Stomach (tissue), 9 donors: ENCODE measurements around the gene SP1. TPM values are rescaled to one million over a fixed set of nuclear protein-coding genes. Genes with fewer than 3 reads are reported as not detected.

ENCODE experiments used
- DNase-seq, 2 donors: peaks; one replicate each; pipeline versions ENCODE4 v3.0.0 to v3.0.0-alpha.2; 2013 to 2019
- H3K27ac ChIP-seq, 5 donors: fragments of 200-600 bp in 4 of 5; sonication (generic) in 4 of 5; one replicate each; pipeline ENCODE4 v1.5.1; 2013 to 2019; ENCODE audit warnings: mild to moderate bottlenecking in 1 of 5, moderate library complexity in 1 of 5
- H3K27me3 ChIP-seq, 3 donors: fragments of 200-600 bp; sonication (generic); one replicate each; pipeline ENCODE4 v1.5.1; 2017 to 2019; ENCODE audit warnings: mixed run types in 1 of 3
- H3K36me3 ChIP-seq, 4 donors: fragments of 200-600 bp; sonication (generic); 1 replicate in 3 of 4; 2 replicates in 1 of 4; pipeline ENCODE4 v1.5.1; 2016 to 2019
- H3K4me1 ChIP-seq, 4 donors: fragments of 200-600 bp; sonication (generic); one replicate each; pipeline ENCODE4 v1.5.1; 2016 to 2019
- H3K4me3 ChIP-seq, 4 donors: fragments of 200-600 bp; sonication (generic) in 3 of 4; one replicate each; pipeline ENCODE4 v1.5.1; 2016 to 2019; ENCODE audit warnings: mild to moderate bottlenecking in 1 of 4
- H3K9me3 ChIP-seq, 4 donors: fragments of 200-600 bp; sonication (generic); one replicate each; pipeline ENCODE4 v1.5.1; 2016 to 2019
- CTCF ChIP-seq, 7 experiments: fragments of 450-650 bp in 4 of 7; fragments of 200-600 bp in 3 of 7; sonication (generic) in 3 of 7; IDR thresholded peaks; one replicate each; pipeline ENCODE4 v1.5.1; 2016 to 2019; ENCODE audit warnings: antibody characterized with exemption in 7 of 7, control low read depth in 2 of 7, mild to moderate bottlenecking in 1 of 7
- EP300 ChIP-seq: sonication (generic); formaldehyde crosslinking; IDR thresholded peaks from one replicate; pipeline ENCODE4 v1.6.1; 2017; ENCODE audit warnings: antibody characterized with exemption
- POLR2A ChIP-seq, 4 donors: fragments of 450-650 bp; IDR thresholded peaks; one replicate each; pipeline ENCODE4 v1.6.1; 2016; ENCODE audit warnings: antibody characterized with exemption in 4 of 4, control low read depth in 2 of 4, mild to moderate bottlenecking in 1 of 4, moderate library complexity in 1 of 4
- POLR2AphosphoS5 ChIP-seq, 3 donors: sonication (generic); formaldehyde crosslinking; IDR thresholded peaks; one replicate each; pipeline ENCODE4 v1.6.1; 2016; ENCODE audit warnings: antibody characterized with exemption in 3 of 3
- WGBS, 5 donors: extraction: QIAGEN DNeasy Blood & Tissue Kit in 3 of 5; methylation state at CpG; one replicate each; pipeline versions ENCODE4 v1.1.5 to v1.1.7; 2013 to 2018; 5-methylcytosine and 5-hydroxymethylcytosine counted together
- intact Hi-C: fragments of 100-400 bp; cut with DNase I; formaldehyde crosslinking; loops from one replicate; pipeline ENCODE4 v1.15.1; 2023; ENCODE audit warnings: low total_unique reads
- polyA plus RNA-seq, 3 donors: library from polyadenylated mRNA; stranded (reverse); fragments of 200-250 nt; gene quantifications; one replicate each; pipeline ENCODE4 v1.2.3, GENCODE V29; 2013
- total RNA-seq, 5 donors: library from RNA; depleted of rRNA; stranded (reverse); fragments of >200 nt; gene quantifications; one replicate each; pipeline versions ENCODE4 v1.1.0 to v1.2.3, GENCODE V29; 2014 to 2016
- donor health status: healthy with polysubstance abuse.
- donor health status: Bipolar disorder and iron deficiency.
- donor health status: healthy.

The SP1 gene
- total and polyA plus RNA-seq, 8 donors, result 10.2 to 142 (median 22.4) TPM

GRCh38 chr12:53347905-53348304 is 32.1 kb upstream of the SP1 start:
- H3K27me3 ChIP-seq, result no peaks in the 10 kb centered on the region
- DNase-seq, result no peak
- 88 to 93% (median 92%) methylated on average over 4 of the region's 4 CpGs for WGBS, 5 donors
- no peaks in the 10 kb centered on the region for H3K9me3 ChIP-seq
- no peaks in the 10 kb centered on the region for H3K36me3 ChIP-seq
- H3K4me3 ChIP-seq, result no peak overlapping the region
- peaks cover 12 to 25% (median 19%) of the 10 kb centered on the region in 4 donors for H3K4me1 ChIP-seq
- intact Hi-C loops, result no loop called here
- H3K27ac ChIP-seq, result no peak overlapping the region
- TF ChIP-seq CTCF (IDR thresholded peaks at IDR 0.05) (no peak), POLR2A (IDR thresholded peaks at IDR 0.05) (no peak), EP300 (no peak), POLR2AphosphoS5 (IDR thresholded peaks at IDR 0.05) (no peak)

- WGBS, 5 donors, result 57 to 65% (median 61%) methylated on average over 21 of the region's 21 CpGs
- TF ChIP-seq EP300 (no peak), CTCF (IDR thresholded peaks at IDR 0.05) (peak in 6 of 7 experiments; percentile 70 to 95 (median 87)), POLR2AphosphoS5 (IDR thresholded peaks at IDR 0.05) (peak in 1 of 3 donors; percentile 86), POLR2A (IDR thresholded peaks at IDR 0.05) (no peak)
Measured at GRCh38 chr12:53352331-53353256, 27.4 kb upstream of the SP1 start.

GRCh38 chr12:53353257-53353655 is 26.7 kb upstream of the SP1 start:
- Histone ChIP-seq H3K27ac (peak overlapping the region in 2 of 5 donors; percentile 28 to 46), H3K27me3 (no peaks in the 10 kb centered on the region), H3K4me3 (no peak overlapping the region), H3K4me1 (peaks cover 0 to 11% (median 9%) of the 10 kb centered on the region in 4 donors), H3K9me3 (no peaks in the 10 kb centered on the region), H3K36me3 (no peaks in the 10 kb centered on the region)
- 73 to 77% (median 74%) methylated on average over 5 of the region's 5 CpGs for WGBS, 5 donors
- no peak for TF ChIP-seq POLR2AphosphoS5 (IDR thresholded peaks at IDR 0.05)
- TF ChIP-seq EP300, result no peak
- no peak for TF ChIP-seq CTCF (IDR thresholded peaks at IDR 0.05)
- no peak for TF ChIP-seq POLR2A (IDR thresholded peaks at IDR 0.05)
- intact Hi-C loops, result loop anchor here (5.0 kb wide), 1 partner anchor 69 kb away; the partner anchor contains the start of gene AMHR2
- DNase-seq, result no peak

More at GRCh38 chr12:53352331-53353256, 27.4 kb upstream of the SP1 start:
- DNase-seq, result peak; percentile 88 to 96
- Histone ChIP-seq H3K4me1 (peaks cover 0 to 11% (median 9%) of the 10 kb centered on the region in 4 donors), H3K4me3 (no peak overlapping the region), H3K27me3 (no peaks in the 10 kb centered on the region), H3K9me3 (no peaks in the 10 kb centered on the region), H3K27ac (peak overlapping the region in 2 of 5 donors; percentile 28 to 46), H3K36me3 (no peaks in the 10 kb centered on the region)
- intact Hi-C loops, result loop anchor here (5.0 kb wide), 1 partner anchor 70 kb away; the partner anchor contains the start of gene AMHR2

DNA sequence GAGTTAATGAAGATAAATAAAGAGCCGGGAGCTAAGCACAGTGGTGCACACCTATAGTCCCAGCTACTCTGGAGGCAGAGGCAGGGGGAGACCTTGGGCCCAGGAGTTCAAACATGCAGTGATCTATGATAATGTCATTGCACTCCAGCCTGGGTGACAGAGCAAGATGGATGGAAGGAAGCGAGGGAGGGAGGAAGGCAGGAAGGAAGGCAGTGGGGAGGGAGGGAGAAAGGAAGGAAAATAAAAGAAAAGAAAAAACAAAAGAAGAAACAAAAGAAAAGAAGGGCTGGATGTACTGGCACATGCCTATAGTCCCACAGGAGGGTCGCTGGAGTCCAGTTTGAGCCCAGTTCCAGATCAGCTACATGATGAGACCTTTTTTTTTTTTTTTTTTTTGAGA is 24.9 kb upstream of the SP1 start:
- Histone ChIP-seq H3K27me3 (no peaks in the 10 kb centered on the region), H3K9me3 (no peaks in the 10 kb centered on the region), H3K27ac (no peak overlapping the region), H3K4me3 (no peak overlapping the region), H3K4me1 (peaks cover 0 to 11% (median 9%) of the 10 kb centered on the region in 4 donors), H3K36me3 (no peaks in the 10 kb centered on the region)
- WGBS, 5 donors, result 44 to 58% (median 47%) methylated on average over 3 of the region's 3 CpGs
- DNase-seq, result peak in 1 of 2 donors; percentile 22
- TF ChIP-seq POLR2AphosphoS5 (IDR thresholded peaks at IDR 0.05), result no peak
- no peak for TF ChIP-seq CTCF (IDR thresholded peaks at IDR 0.05)
- no peak for TF ChIP-seq POLR2A (IDR thresholded peaks at IDR 0.05)
- no peak for TF ChIP-seq EP300
- intact Hi-C loops, result no loop called here
